AG09319 (cell line): Measurements from ENCODE around the gene MCM10.
"Not testable (repeated sequence)": the region's sequence is repeated elsewhere in the genome, so short reads cannot be mapped to it uniquely, and the experiment has no call there.

ENCODE experiments used
- DNase-seq: peaks from one replicate; pipeline ENCODE4 v3.0.0-alpha.2; 2010; ENCODE audit warnings: low read depth; ENCODE audit errors: extremely low read depth
- TF ChIP-seq, protein P1 (sequence below): IDR thresholded peaks from 2 replicates; pipeline ENCODE4 v1.5.1; 2011; ENCODE audit warnings: low read depth, mild to moderate bottlenecking, inconsistent platforms, low read length, moderate library complexity

Gene MCM10

DNA sequence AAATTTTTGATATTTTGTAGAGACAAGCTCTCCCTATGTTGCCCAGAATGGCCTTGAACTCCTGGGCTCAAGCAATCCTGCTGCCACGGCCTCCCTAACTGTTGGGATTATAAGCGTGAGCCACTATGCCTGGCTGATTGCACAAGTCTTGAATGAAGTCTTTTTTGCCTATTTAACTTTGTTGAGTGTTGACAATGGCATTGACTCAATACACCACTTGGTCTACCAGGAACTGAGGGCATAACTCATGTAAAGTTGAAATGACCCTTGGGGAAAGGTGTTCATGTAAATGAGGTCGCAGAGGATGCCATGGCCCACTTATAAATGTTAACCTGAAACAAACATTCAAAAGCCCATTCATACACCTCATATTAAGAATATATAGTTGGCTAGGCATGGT lies 80.3 kb downstream of the MCM10 start:
- no peak for DNase-seq
- TF ChIP-seq, protein P1, sequence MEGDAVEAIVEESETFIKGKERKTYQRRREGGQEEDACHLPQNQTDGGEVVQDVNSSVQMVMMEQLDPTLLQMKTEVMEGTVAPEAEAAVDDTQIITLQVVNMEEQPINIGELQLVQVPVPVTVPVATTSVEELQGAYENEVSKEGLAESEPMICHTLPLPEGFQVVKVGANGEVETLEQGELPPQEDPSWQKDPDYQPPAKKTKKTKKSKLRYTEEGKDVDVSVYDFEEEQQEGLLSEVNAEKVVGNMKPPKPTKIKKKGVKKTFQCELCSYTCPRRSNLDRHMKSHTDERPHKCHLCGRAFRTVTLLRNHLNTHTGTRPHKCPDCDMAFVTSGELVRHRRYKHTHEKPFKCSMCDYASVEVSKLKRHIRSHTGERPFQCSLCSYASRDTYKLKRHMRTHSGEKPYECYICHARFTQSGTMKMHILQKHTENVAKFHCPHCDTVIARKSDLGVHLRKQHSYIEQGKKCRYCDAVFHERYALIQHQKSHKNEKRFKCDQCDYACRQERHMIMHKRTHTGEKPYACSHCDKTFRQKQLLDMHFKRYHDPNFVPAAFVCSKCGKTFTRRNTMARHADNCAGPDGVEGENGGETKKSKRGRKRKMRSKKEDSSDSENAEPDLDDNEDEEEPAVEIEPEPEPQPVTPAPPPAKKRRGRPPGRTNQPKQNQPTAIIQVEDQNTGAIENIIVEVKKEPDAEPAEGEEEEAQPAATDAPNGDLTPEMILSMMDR, result no peak

GRCh38 chr10:13242260-13242659 lies 80.9 kb downstream of the MCM10 start:
- DNase-seq, result not testable (repeated sequence)

DNA sequence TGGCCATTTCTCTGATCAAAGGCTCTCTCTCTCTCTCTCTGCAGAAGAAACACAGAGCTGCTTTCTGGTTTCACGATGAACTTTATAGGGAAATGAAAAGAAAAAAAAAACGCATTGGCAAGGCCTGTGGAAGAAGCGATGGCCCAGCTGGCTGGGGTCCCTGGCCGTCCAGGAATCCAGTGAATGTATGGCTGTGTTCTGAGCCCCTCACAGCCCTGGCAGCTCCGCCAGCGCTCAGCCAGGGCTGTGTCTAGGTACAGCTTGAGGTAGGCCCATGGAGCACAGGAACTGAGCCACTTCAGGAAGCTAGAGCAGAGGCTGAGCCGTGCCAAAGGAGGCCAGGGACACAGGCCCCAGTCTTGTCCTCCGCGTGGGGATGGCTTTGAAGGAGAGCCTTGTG lies 85.9 kb downstream of the MCM10 start:
- DNase-seq, result no peak
- TF ChIP-seq, protein P1, result no peak

DNA sequence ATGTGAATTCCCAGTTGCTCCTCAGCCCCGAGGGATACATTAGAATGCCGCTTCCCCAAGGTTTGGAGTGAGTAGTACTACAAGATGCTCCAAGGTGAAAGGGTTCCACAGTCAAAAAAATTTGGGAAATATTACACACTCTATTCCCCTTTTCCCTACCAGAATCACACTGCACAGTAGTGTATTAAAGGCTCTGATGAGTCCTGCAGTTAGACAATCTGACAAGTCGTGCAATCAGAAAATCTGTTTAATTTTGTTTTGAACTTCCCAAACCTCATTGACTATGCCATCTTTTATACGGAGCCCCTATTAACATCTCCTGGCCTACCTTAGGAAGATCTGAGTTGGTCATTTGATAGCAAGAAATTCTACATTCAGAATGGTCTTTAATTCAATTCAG lies 86.4 kb downstream of the MCM10 start:
- TF ChIP-seq, protein P1, result no peak
- no peak for DNase-seq

DNA sequence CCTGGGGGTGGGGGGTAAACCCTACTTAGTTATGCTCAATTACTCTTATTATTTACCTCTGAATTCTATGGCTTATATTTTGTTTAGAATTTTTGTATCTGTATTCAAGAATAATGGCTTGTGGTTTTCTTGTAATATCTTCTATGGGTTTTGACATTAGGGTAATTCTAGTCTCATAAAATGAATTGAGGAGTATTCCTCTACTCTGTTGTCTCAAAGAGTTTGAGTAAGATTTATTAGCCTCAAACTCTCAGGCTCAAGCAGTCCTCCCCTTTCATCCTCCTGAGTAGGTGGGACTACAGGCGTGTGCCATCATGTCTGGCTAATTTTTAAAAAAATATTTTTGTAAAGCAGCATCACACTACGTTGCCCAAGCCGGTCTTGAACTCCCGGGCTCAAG lies 92.4 kb downstream of the MCM10 start:
- DNase-seq, result no peak
- TF ChIP-seq, protein P1, result no peak

- DNase-seq, result no peak
- TF ChIP-seq, protein P1, result no peak
Observed at GRCh38 chr10:13256627-13257026, 95.3 kb downstream of the MCM10 start.

GRCh38 chr10:13257621-13258140 lies 96.3 kb downstream of the MCM10 start:
- TF ChIP-seq, protein P1, result no peak
- DNase-seq, result no peak
